KMS-11 (cell line): Measurements from ENCODE around the gene ANKRD66.

ENCODE experiments used
- H2AFZ ChIP-seq: fragments of 200-600 bp; sonication (generic); 2 replicates; pipeline ENCODE4 v1.6.1; 2016; ENCODE audit warnings: antibody characterized with exemption, mixed run types, low read depth
- H3K27ac ChIP-seq: fragments of 200-600 bp; sonication (generic); 2 replicates; pipeline ENCODE4 v1.6.1; 2016; ENCODE audit warnings: mild to moderate bottlenecking, mixed run types
- H3K27me3 ChIP-seq: fragments of 200-600 bp; sonication (generic); 2 replicates; pipeline ENCODE4 v1.6.1; 2017; ENCODE audit warnings: mild to moderate bottlenecking, low read depth, mixed run types, moderate library complexity; ENCODE audit not compliant: insufficient read depth
- H3K36me3 ChIP-seq: fragments of 200-600 bp; sonication (generic); 2 replicates; pipeline ENCODE4 v1.6.1; 2017; ENCODE audit warnings: mild to moderate bottlenecking, mixed run types; ENCODE audit not compliant: insufficient read depth
- H3K4me1 ChIP-seq: fragments of 200-600 bp; sonication (generic); 2 replicates; pipeline ENCODE4 v1.6.1; 2016; ENCODE audit warnings: mild to moderate bottlenecking, low read depth, mixed run types; ENCODE audit not compliant: poor library complexity, severe bottlenecking
- H3K4me2 ChIP-seq: fragments of 200-600 bp; sonication (generic); 2 replicates; pipeline ENCODE4 v1.7.0; 2016; ENCODE audit warnings: mild to moderate bottlenecking, mixed run types
- H3K4me3 ChIP-seq: fragments of 200-600 bp; sonication (generic); IDR thresholded peaks from 2 replicates; pipeline ENCODE4 v1.6.1; 2017; ENCODE audit warnings: low read depth, low read length, mixed read lengths; ENCODE audit not compliant: insufficient read depth
- H3K79me2 ChIP-seq: fragments of 200-600 bp; sonication (generic); 2 replicates; pipeline ENCODE4 v1.6.1; 2016; ENCODE audit warnings: low read depth, mixed run types; ENCODE audit not compliant: insufficient read depth
- H3K9ac ChIP-seq: fragments of 200-600 bp; sonication (generic); 2 replicates; pipeline ENCODE4 v1.6.1; 2016; ENCODE audit warnings: mild to moderate bottlenecking, mixed run types
- H4K20me1 ChIP-seq: fragments of 200-600 bp; sonication (generic); 2 replicates; pipeline ENCODE4 v1.6.1; 2016; ENCODE audit warnings: mild to moderate bottlenecking, mixed run types; ENCODE audit not compliant: insufficient read depth
- CTCF ChIP-seq: fragments of 200-600 bp; sonication (generic); conservative IDR thresholded peaks from 2 replicates; pipeline ENCODE4 v1.6.1; 2017; ENCODE audit warnings: low read depth, mild to moderate bottlenecking, antibody characterized with exemption, low read length, moderate library complexity, mixed read lengths

Gene ANKRD66

GRCh38 chr6:46746696-46747095, at the start of gene ANKRD66:
Gene ANKRD66 (plus strand): TSS chr6:46746933. CDS start chr6:46751949, 5,016 bp downstream.
- H3K27me3 ChIP-seq, result no peaks in the 10 kb centered on the region
- H4K20me1 ChIP-seq, result no peaks in the 10 kb centered on the region
- H3K4me2 ChIP-seq, result no peak within 1 kb of the TSS
- H3K4me1 ChIP-seq, result no peaks in the 10 kb centered on the region
- TF ChIP-seq CTCF, result no peak
- no peak within 1 kb of the TSS for H3K9ac ChIP-seq
- H3K4me3 ChIP-seq, result no peak within 1 kb of the TSS
- H2AFZ ChIP-seq, result no peak within 1 kb of the TSS
- H3K79me2 ChIP-seq, result no peaks in the 10 kb centered on the region
- H3K36me3 ChIP-seq, result no peaks in the 10 kb centered on the region
- H3K27ac ChIP-seq, result no peak within 1 kb of the TSS

GRCh38 chr6:46699970-46700369, 46.8 kb upstream of the ANKRD66 start:
- Histone ChIP-seq H3K4me1 (no peaks in the 10 kb centered on the region), H3K79me2 (no peaks in the 10 kb centered on the region), H4K20me1 (no peaks in the 10 kb centered on the region), H3K27me3 (no peaks in the 10 kb centered on the region), H3K4me3 (no peak overlapping the region), H3K4me2 (no peak overlapping the region), H3K36me3 (no peaks in the 10 kb centered on the region), H3K27ac (no peak overlapping the region), H2AFZ (no peak overlapping the region), H3K9ac (no peak overlapping the region)
- TF ChIP-seq CTCF, result no peak

GRCh38 chr6:46704562-46704961, 42.2 kb upstream of the ANKRD66 start:
- Histone ChIP-seq H4K20me1 (no peaks in the 10 kb centered on the region), H3K4me2 (no peak overlapping the region), H3K4me3 (no peak overlapping the region), H3K4me1 (no peaks in the 10 kb centered on the region), H3K9ac (no peak overlapping the region), H3K79me2 (no peaks in the 10 kb centered on the region), H2AFZ (no peak overlapping the region), H3K36me3 (no peaks in the 10 kb centered on the region), H3K27me3 (no peaks in the 10 kb centered on the region), H3K27ac (no peak overlapping the region)
- no peak for TF ChIP-seq CTCF

GRCh38 chr6:46706464-46706863, 40.3 kb upstream of the ANKRD66 start:
- H3K4me3 ChIP-seq, result no peak overlapping the region

More at GRCh38 chr6:46706464-46706863, 40.3 kb upstream of the ANKRD66 start:
- H3K4me1 ChIP-seq, result no peaks in the 10 kb centered on the region
- H3K4me2 ChIP-seq, result no peak overlapping the region
- H2AFZ ChIP-seq, result no peak overlapping the region
- no peaks in the 10 kb centered on the region for H4K20me1 ChIP-seq
- H3K9ac ChIP-seq, result no peak overlapping the region
- no peaks in the 10 kb centered on the region for H3K27me3 ChIP-seq
- no peak for TF ChIP-seq CTCF
- no peaks in the 10 kb centered on the region for H3K36me3 ChIP-seq
- H3K27ac ChIP-seq, result no peak overlapping the region
- no peaks in the 10 kb centered on the region for H3K79me2 ChIP-seq
